MM.1S (cell line): ENCODE measurements around the gene ARL6IP6.

ENCODE experiments used
- CTCF ChIP-seq: fragments of 300-600 bp; sonication (generic); IDR thresholded peaks from 2 replicates; pipeline ENCODE4 v1.5.1; 2016; ENCODE audit warnings: antibody characterized with exemption, low read length, mixed read lengths
- EZH2phosphoT487 ChIP-seq: fragments of 300-600 bp; sonication (generic); IDR thresholded peaks from 2 replicates; pipeline ENCODE4 v1.6.1; 2018; ENCODE audit warnings: antibody characterized with exemption, low read length

GRCh38 chr2:152755029-152755428, 36.6 kb downstream of the ARL6IP6 start:
- TF ChIP-seq CTCF, result peak; percentile 17; the same call in 1 of the 2 replicates
- TF ChIP-seq EZH2phosphoT487, result no peak
